Choroid plexus epithelial cell (primary cell): ENCODE results near the gene ZNF57.
A peak's percentile ranks its signal among the peaks of the same experiment; 100 is the strongest.
"Not testable (repeated sequence)": the region's sequence is repeated elsewhere in the genome, so short reads cannot be mapped to it uniquely, and the experiment has no call there.

Source experiments
- DNase-seq: peaks from one replicate; pipeline ENCODE4 v3.0.0-alpha.2; 2010; ENCODE audit warnings: low read depth
- H3K4me3 ChIP-seq: 2 replicates; pipeline ENCODE4 v1.5.1; 2011; ENCODE audit warnings: low read depth, mild to moderate bottlenecking, control low read depth, low read length, moderate library complexity
- CTCF ChIP-seq: conservative IDR thresholded peaks from 2 replicates; pipeline ENCODE4 v1.5.1; 2011; ENCODE audit warnings: low read depth, mild to moderate bottlenecking, control low read depth, inconsistent platforms, low read length, moderate library complexity

The ZNF57 gene

GRCh38 chr19:2923510-2923909 is 22.8 kb downstream of the ZNF57 start:
- DNase-seq = peak; percentile 33

GRCh38 chr19:2926341-2927031 is 25.8 kb downstream of the ZNF57 start:
- H3K4me3 ChIP-seq = no peak overlapping the region
- DNase-seq = no peak
- TF ChIP-seq CTCF = no peak

More at GRCh38 chr19:2923510-2923909, 22.8 kb downstream of the ZNF57 start:
- no peak for TF ChIP-seq CTCF
- no peak overlapping the region for H3K4me3 ChIP-seq

- no peak overlapping the region for H3K4me3 ChIP-seq
- no peak for DNase-seq
- no peak for TF ChIP-seq CTCF
Observed at GRCh38 chr19:2927032-2927430, 26.3 kb downstream of the ZNF57 start.

- H3K4me3 ChIP-seq = no peak overlapping the region
- no peak for TF ChIP-seq CTCF
- DNase-seq = no peak
Observed at GRCh38 chr19:2933490-2933910, 32.8 kb downstream of the ZNF57 start.

GRCh38 chr19:2935863-2936262 is 35.1 kb downstream of the ZNF57 start:
- not testable (repeated sequence) for DNase-seq, H3K4me3 ChIP-seq

GRCh38 chr19:2942928-2943640 is 42.4 kb downstream of the ZNF57 start:
- no peak for TF ChIP-seq CTCF
- no peak overlapping the region for H3K4me3 ChIP-seq
- no peak for DNase-seq

GRCh38 chr19:2944403-2944774 is 43.7 kb downstream of the ZNF57 start:
- TF ChIP-seq CTCF = no peak
- H3K4me3 ChIP-seq = peak overlapping the region; percentile 88
- DNase-seq = no peak
